ENCODE measurements around the gene MCM3AP.
A peak's percentile ranks its signal among the peaks of the same experiment; 100 is the strongest.
"Not testable (repeated sequence)": the region's sequence is repeated elsewhere in the genome, so short reads cannot be mapped to it uniquely, and the experiment has no call there.

Gene MCM3AP

GRCh38 chr21:46314441-46315020 is 29.1 kb upstream of the MCM3AP start:
- Histone ChIP-seq H3K4me3 (no peak overlapping the region), H3K27ac (no peak overlapping the region)

DNA sequence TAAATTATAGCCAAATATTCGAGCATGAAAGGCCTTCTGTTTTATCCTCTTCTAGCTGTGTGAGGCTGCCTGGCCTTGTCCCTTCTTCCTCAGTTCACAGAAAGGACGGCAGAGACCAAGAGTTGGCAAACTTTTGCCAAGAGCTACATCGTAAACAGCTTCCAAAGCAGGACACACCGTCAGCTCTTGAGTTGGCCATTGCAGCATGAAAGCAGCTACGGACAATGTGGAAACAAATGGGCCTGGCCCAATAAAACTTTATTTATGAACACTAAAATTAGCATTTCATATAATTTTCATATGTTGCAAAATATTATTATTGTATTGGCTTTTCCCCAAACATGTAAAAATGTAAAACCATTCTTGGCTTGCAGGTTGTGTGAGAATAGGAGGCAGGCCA is 27.5 kb upstream of the MCM3AP start:
- Histone ChIP-seq H3K4me3 (no peak overlapping the region), H3K27ac (no peak overlapping the region)

- H3K27ac ChIP-seq, result no peak overlapping the region
- H3K4me3 ChIP-seq, result no peak overlapping the region
Observed at GRCh38 chr21:46311568-46311967, 26.2 kb upstream of the MCM3AP start.

- H3K27ac ChIP-seq, H3K4me3 ChIP-seq: not testable (repeated sequence)
Observed at GRCh38 chr21:46310260-46310659, 24.8 kb upstream of the MCM3AP start.

GRCh38 chr21:46308431-46308830 is 23.0 kb upstream of the MCM3AP start:
- H3K27ac ChIP-seq, result no peak overlapping the region
- no peak overlapping the region for H3K4me3 ChIP-seq

- H3K4me3 ChIP-seq, result no peak overlapping the region
- no peak overlapping the region for H3K27ac ChIP-seq
Observed at GRCh38 chr21:46307625-46308024, 22.2 kb upstream of the MCM3AP start.

DNA sequence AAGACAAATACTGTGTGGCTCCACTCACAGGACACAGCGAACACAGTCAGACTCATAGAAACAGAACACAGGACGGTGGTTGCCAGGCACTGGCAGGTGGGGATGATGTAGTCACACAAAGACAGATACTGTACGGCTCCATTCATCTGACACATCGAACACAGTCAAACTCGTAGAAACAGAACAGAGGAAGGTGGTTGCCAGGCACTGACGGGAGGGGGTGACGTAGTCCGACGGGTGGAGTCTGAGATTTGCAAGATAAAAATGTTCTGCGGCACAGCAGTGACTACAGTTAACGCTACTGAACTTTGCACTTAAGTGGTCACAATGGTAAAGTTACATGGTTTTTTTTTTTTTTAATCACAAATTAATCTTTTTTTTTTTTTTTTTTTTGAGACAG is 19.5 kb upstream of the MCM3AP start:
- no peak overlapping the region for H3K4me3 ChIP-seq
- H3K27ac ChIP-seq, result no peak overlapping the region

GRCh38 chr21:46304437-46304836 is 19.0 kb upstream of the MCM3AP start:
- H3K27ac ChIP-seq, result no peak overlapping the region
- no peak overlapping the region for H3K4me3 ChIP-seq

DNA sequence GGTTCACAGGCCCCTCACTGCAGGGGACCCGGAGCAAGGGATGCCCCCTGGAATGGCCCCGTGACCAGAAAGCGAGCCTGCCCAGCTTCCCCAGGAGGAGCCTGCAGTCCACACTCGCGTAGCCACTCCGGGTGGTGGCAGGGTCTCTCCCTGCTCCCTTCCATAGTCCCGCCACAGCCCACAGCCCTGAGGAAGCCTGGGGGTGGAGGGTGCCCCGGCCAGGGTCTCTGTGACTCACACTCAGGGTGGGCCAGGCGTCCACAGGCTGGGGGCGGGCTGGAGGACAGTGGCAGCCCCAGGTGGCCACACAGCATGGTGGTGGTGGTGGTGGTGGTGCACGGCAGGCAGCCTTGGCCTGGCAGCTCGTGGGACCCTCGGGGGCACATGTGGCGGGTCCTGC is 16.3 kb upstream of the MCM3AP start:
- H3K4me3 ChIP-seq, result no peak overlapping the region
- no peak overlapping the region for H3K27ac ChIP-seq

DNA sequence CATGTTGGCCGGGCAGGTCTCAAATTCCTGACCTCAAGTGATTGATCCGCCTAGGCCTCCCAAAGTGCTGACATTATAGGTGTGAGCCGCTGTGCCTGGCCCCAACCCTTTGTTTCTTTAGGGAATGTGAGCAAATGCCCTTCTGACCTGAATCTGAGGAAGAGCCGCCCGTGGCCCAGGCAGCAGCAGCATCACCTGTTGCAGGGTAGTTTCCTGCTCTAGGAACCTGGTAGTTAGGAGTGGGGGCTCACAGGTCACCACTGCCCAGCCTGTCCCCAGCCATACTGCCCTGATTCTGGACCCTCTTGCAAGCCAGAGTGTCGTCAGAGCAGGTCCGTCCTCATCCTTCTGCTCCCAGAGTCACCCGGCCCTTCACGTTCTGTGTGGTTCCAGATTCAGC is 13.8 kb upstream of the MCM3AP start:
- no peak overlapping the region for H3K4me3 ChIP-seq
- no peak overlapping the region for H3K27ac ChIP-seq

DNA sequence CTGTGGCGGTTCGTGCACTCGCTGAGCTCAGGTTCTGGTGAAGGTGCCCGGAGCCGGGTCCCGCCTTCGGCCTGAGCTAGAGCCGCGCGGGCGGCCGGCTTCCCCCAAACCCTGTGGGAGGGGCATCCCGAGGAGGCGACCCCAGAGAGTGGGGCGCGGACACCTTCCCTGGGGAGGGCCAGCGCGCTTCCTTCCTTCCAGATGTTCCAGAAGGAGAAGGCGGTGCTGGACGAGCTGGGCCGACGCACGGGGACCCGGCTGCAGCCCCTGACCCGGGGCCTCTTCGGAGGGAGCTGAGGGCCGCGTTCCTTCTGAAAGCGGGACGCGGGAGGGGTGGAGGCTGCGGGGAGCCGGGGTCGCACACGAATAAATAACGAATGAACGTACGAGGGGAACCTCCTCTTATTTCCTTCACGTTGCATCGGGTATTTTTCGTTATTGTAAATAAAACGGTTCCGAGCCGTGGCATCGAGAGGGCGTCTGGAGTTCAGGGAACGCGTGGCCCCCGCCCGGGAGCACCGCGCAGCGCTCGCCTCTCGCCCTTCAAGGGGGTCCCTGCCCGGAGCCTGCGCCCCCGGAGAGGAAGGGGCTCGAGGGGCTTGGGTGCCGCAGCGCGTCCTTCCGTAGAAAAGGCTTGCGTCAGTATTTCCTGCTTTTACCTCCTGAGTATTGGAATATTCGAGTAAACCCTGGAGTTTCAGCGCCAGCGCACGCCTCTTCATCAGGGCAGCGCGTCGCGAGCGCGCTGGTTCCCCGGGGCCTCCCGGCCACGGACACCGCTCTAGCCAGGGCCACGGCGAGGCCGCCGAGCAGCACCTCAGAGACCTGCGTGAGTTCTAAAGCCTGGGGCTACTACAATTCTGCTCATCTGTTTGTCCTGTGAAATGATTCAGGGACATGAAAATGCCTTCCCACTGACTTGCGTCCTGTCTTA is 12.2 kb upstream of the MCM3AP start:
- Histone ChIP-seq H3K4me3 (peak overlapping the region; percentile 20 to 50 (median 34)), H3K27ac (peak overlapping the region in 19 of 21 experiments; percentile 24 to 81 (median 63))

GRCh38 chr21:46295996-46296752 is 10.8 kb upstream of the MCM3AP start:
- peak overlapping the region in 19 of 21 experiments; percentile 6 to 84 (median 71) for H3K27ac ChIP-seq
- H3K4me3 ChIP-seq, result peak overlapping the region in 1 of 7 experiments; percentile 2

DNA sequence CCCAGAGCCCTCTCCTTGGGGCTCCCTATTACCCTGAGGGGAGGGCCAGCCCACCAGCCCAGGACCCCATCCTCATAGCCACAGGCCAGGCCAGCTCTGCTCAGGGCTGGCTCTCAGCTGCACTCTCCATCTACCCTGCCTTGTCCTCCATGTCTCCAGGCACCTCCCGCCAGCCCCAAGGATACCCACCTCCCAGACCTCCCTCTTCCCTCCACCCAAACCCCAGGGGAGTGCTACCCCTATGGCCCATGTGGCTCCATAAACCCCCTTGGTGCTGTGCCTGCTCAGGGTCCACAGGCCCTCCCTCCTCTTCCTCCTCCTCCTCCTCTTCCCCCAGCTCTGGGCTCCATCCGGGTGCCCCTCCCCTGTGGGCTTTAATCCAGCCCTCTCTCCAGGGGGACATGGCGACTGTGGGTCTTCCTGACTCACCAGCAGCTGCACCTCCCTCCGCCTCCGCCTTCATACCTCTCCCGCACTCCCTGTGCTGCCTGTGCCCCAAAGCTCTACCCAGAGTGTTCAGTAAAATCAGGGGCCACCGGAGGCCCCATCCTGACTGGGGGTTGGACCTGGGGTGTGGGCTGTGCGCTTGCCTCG is 9.9 kb upstream of the MCM3AP start:
- no peak overlapping the region for H3K4me3 ChIP-seq
- H3K27ac ChIP-seq, result peak overlapping the region in 20 of 21 experiments; percentile 6 to 84 (median 70)

- Histone ChIP-seq H3K27ac (peak overlapping the region in 19 of 21 experiments; percentile 6 to 84 (median 71)), H3K4me3 (no peak overlapping the region)
Observed at GRCh38 chr21:46294647-46295176, 9.3 kb upstream of the MCM3AP start.

DNA sequence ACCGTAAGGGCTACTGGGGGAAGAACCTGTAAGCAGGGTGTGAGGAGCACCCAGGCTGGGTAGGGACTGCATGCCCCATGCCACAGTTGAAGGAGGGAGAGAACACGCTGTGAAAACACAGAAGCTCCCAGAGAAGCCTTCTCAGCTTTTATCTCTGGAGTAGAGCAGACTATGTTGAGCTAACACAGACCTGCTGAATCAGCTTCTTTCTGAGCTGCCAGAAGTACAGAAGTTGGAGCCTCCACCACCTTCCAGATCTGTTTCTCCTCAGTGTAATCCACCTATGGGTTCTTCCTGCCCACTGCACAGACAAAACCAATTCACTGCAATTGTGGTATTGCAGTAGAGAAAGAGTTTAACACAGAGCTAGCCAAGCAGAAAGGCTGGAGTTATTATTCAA is 6.2 kb upstream of the MCM3AP start:
- no peak overlapping the region for H3K4me3 ChIP-seq

GRCh38 chr21:46289655-46290179 is 4.3 kb upstream of the MCM3AP start:
- H3K4me3 ChIP-seq, result no peak overlapping the region
- no peak overlapping the region for H3K27ac ChIP-seq

More for the DNA sequence above, 6.2 kb upstream of the MCM3AP start:
- H3K27ac ChIP-seq, result no peak overlapping the region

DNA sequence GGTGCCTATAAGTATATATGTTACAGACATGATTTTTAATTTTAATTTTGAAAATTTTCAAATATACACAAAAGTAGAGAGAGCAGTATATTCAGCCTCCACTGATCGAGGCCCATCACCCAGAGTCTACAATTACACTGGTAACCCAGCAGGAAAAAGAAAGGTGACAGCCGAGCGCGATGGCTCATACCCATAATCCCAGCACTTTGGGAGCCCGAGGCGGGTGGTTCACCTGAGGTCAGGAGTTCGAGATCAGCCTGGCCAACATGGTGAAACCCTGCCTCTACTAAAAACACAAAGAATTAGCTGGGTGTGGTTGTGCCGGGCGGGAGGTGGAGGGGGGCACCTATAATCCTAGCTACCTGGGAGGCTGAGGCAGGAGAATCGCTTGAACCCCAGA is 2.1 kb upstream of the MCM3AP start:
- H3K4me3 ChIP-seq, result no peak overlapping the region
- peak overlapping the region in 3 of 21 experiments; percentile 97 to 99 (median 97) for H3K27ac ChIP-seq

DNA sequence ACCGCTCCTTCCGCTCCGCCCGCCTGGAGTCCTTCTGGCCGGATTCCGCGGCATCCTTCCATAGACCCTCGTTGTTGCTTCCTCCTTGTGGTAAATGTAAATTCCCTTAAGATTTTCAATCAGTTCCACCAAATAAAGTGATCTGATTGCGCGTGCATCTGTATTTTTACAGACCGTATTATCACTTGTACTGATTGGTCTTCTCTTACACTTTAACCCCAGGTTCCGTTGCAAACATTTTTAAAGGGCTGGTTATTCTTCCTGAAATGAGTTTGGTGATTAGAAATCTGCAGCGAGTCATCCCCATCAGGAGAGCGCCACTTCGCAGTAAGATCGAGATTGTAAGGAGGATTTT is 1.2 kb upstream of the MCM3AP start:
- H3K27ac ChIP-seq, result peak overlapping the region; percentile 86 to 99 (median 96)
- peak overlapping the region; percentile 65 to 99 (median 89) for H3K4me3 ChIP-seq

All from skin epidermis (tissue), 12 donors.